Activated CD8-positive, alpha-beta memory T cell treated with anti-CD3 and anti-CD28 coated beads, Interleukin-2, amount 50 U/mL, for 48 hours (primary cell): Measurements from ENCODE around the gene PHC2.

Source experiments
- DNase-seq: peaks from one replicate; pipeline ENCODE4 v3.0.0-alpha.2; 2020

Gene PHC2, protein sequence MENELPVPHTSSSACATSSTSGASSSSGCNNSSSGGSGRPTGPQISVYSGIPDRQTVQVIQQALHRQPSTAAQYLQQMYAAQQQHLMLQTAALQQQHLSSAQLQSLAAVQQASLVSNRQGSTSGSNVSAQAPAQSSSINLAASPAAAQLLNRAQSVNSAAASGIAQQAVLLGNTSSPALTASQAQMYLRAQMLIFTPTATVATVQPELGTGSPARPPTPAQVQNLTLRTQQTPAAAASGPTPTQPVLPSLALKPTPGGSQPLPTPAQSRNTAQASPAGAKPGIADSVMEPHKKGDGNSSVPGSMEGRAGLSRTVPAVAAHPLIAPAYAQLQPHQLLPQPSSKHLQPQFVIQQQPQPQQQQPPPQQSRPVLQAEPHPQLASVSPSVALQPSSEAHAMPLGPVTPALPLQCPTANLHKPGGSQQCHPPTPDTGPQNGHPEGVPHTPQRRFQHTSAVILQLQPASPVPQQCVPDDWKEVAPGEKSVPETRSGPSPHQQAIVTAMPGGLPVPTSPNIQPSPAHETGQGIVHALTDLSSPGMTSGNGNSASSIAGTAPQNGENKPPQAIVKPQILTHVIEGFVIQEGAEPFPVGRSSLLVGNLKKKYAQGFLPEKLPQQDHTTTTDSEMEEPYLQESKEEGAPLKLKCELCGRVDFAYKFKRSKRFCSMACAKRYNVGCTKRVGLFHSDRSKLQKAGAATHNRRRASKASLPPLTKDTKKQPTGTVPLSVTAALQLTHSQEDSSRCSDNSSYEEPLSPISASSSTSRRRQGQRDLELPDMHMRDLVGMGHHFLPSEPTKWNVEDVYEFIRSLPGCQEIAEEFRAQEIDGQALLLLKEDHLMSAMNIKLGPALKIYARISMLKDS

DNA sequence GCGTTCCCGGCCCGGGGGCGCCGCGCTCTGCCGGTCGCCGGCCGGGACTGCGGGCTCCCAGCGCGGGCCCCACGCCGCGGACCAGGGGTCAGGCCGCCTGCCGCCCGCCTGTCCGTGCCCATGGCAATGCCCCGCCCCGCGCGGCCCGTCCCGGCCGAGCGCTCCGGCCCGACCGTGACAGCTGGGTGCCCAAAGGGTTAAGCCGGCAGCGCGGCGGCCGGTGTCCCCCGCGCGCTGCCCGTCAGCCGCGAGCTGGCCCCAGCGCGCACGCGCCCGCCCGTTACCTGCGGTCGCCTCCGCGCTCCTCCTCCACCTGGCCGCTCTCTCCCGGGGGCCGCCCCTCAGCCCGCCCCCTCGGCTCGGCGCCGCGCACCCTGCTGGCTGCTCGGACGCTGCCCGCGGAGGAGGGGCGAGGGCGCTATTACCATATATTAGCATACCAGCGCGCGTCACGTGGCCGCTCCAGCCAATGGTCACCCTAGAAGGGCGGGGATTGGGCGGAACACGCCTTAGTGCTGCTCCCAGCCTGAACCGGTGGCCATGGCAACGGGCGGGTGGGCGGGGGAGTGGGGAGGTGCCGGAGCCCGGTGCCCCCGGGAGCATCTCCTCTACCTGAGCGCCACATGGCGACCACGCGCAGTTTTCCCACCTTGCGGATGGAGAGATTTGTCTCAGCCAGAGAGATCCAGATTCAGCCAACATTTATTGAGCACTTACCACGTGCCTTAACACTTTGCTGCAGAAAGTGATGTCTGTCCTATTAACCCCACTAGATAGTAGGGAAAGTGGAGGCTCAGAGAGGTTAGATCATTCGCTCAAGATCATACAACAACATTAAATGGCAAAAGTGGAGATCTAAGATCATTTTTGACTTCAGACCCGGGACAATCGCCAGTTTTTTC is at the start of gene PHC2:
PHC2 (minus strand) TSS at position 404 of the 902 bp plus-strand sequence. CDS start 55,556 bp downstream, outside the sequence.
- DNase-seq, result peak; percentile 93

DNA sequence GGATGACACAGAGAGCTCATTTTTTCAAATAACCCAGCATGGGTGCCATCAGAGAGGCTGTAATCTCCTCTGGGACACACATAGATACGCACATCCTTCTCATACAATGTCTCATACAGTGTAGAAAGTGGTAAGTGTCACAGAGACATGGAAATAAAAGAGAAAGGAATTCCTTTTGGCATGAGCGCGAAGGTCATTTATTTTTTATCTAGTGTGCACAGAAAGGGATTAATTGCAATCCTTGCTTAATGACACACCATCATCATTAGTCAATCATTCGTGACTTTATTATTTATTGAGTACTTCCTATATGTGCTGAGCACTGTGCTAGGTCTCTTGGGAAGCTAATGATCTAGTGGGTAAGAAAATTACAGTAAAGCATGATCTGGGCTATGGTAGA is 46.6 kb upstream of the PHC2 start:
- DNase-seq, result no peak

DNA sequence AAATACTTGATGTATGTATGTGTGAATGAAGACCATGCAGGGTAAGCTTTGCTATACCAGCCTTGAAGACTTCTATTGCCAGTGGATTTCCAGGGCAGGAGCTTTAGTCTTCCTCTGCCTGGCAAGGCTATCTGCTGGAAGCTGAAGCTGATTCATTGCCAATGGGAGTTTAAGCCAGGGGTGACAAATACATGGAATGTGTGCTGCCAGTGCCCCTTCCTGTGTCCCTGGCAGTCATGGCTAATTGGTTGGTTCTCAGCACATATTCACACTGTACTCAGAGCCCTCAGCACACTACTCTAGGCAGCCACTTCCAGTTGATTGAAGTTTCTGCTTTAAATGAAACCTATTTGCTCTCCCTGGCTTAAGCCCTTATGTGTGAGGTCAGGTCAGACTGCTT is 43.0 kb upstream of the PHC2 start:
- DNase-seq, result no peak

DNA sequence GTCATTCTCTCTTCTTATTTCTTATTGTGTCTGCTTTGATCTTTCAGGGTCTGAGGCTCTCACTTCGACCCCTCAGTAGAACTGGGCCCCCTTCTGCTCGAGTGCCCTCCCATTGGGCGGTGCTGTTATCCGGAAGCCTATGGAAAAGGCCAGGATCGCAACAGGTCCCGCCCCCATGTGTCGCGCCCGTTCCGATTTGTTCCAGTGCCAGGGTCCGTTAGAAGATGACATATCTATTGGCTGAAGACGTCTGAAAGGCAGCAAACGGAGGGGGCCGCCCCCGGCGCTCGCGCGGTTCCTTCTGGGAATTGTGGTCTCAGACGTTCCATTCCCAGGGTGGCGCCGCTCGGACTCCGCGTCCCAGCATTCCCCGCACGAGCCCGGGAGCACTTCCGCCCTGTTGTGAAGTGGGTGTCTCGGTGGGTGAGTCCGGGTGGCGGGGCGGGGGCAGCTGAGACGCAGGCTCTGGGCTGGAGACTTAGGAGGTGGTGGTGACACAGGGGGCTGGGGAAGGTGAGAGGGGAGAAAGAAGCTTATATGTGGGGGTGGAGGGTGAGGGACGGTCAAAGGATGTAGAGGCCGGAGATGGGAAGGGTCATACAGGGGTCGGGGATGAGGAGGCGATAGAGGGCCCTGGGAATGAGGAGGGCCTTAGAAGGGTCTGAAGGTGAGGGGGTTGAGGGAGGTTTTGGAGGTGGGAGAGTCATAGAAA is 41.5 kb upstream of the PHC2 start, which contains the start of gene ZSCAN20:
ZSCAN20 (plus strand) TSS at position 377 of the 712 bp plus-strand sequence. CDS start 6,644 bp downstream, outside the sequence.
- DNase-seq, result peak; percentile 92

DNA sequence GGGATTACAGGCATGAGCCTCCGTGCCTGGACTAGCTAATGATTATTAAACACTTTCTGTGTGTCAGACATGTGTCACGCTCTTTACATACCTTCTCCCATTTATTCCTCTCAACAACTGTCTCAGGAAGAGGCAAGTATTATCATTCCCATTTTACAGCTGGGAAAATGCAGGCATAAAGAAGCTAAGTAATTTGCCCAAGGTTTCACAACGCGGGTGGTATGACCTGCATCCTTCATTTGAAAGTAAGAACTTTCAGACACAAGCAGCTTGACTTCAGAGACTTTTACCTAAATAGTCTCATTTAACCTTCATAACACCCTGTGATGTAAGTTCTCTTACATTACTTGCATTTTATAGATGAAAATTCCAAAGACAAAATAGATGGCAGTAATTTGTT is 40.5 kb upstream of the PHC2 start:
- DNase-seq, result no peak

DNA sequence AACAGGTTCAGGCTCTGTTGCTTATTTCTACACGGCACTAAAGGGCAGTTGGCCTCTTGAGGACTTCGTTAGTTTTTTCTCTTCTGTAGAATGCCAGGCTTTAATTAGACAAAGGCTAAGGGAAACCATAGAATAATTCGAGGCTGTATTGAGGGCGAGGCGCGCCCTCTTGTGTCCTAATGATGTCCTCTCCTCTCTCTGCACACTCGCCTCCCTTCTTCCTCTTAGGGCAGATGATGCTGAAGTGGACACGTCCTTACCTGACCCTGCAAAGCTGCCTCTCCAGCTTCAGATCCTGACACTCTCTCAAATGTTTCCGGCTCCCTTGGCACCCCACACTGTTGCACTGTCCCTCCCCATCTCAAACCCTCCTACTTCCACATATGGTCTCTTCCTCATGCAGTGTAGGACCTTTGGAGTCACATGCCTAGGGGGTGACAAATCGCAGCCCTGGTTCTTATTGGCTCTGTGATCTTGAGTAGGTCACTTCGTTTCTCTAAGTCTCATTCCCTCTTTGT is 39.7 kb upstream of the PHC2 start:
- peak; percentile 66 for DNase-seq

DNA sequence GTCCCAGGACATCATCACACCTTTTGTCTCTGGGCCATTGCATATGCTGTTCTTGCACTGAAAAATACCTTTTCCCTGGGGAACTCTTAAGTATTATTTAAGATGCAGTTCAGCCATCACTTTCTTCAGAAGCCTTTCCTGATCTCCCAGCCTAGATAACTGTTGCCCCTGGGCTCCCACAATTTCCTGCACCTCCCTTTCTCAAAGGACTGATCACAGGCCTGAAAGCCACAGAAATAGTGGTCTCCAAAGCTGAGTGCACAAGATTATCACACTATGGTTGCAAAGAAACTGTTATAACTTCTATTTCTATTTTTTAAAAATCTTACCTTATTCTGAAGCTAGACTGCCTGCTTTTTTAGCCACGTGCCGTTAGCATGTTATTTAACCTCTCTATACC is 38.8 kb upstream of the PHC2 start:
- DNase-seq, result no peak

DNA sequence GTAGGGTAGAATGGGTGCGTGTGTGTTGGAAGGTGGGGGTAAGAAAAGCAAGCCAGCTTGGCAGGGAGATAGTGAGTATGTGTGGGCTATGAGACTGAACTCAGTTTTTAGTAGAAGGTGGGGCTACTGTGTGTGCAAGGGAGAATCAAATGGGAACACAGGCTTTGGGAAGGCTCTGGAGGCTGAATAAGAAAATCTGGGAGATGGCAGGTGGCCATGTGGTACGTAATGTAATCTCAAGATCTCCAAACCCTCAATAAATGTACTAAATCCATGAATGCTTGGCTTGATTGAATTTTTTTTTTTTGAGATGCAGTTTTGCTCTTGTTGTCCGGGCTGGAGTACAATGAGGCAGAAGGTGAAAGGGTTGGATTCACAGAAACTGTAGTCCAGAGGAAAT is 38.1 kb upstream of the PHC2 start:
- no peak for DNase-seq

DNA sequence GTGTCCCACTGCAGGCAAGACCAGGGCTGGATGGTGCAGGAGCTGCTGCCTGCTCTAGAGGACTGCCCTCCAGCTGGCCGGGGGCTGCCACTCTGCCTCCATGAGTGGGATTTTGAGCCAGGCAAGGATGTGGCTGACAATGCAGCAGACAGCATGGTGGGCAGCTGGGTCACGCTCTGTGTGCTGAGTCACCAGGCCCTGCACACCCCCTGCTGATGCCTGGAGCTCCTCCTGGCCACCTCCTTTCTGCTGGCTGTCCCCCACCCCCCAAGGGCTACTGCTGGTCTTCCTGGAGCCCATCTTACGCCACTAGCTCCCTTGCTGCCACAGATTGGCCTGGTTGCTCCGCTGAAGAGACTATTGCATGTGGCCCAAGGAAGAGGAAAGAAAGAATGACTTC is 37.6 kb upstream of the PHC2 start:
- DNase-seq, result no peak

DNA sequence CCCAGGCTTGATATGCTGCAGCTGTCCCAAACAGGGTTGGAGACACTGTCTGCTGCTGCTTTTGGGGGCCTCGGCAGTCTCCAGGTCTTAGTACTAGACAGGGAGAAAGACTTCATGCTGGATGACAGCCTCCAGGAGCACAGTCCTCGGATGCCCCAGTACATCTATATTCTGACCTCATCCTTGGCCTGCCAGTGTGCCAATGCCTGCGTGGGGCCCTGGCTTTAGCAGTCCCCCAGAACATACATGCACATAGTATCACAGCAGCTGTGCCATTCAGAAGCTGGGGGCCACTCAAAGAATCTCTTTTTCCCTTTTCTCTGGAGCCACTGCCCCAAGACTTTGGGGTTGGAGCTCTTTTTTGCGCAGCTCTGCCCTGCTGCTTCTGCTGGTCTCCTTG is 37.1 kb upstream of the PHC2 start:
- no peak for DNase-seq

DNA sequence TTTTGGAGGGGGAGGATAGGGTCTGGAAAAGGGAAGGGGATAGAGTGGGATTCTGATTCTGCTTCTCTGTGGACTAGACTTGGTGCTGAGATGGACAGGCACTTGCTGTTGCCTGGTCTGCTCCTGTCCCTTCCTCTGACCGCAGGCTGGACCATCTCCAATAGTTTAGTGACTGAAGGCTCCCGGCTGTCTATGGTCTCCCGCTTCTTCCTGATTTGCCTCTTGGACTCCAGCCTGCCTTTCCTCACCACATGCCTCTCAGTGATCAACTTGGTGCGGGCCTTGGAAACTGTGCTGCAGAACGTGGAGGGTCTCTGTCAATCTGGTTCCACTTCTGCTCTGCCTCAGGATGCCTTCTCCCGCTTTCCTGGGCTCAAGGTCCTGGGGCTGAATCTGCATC is 35.3 kb upstream of the PHC2 start:
- no peak for DNase-seq

DNA sequence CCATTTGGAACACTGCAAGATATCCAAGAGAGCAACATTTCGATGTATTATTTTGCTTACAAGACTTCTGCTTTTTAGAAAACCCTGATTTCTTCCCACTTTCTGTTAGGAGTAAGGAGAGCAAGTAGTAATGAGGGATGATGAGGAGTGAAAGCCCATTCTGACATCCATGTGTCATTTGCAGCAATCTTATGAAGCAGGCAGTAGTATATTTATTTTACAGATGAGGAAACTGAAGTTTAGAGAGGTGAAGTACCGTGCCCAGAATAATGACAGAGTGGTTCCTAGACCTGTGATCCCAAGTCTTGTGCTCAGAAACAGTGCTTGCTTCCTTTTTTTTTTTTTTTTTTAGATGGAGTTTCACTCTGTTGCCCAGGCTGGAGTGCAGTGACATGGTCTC is 34.4 kb upstream of the PHC2 start:
- no peak for DNase-seq

DNA sequence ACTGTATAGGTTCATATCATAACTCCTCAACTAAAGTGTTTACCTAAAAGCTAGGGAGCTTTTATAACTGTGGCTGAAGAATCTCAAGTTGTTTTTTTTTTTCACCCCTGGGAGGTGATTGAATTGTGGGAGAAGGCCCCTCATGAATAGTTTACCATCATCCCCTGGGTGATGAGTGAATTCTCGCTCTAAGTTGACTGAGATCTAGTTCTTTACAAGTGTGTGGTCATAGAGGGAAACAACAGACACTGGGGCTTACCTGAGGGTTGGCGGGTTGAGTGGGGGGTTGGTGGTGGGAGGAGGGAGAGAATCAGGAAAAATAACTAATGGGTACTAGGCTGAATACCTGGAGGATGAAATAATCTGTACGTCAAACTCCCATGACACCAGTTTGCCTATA is 33.7 kb upstream of the PHC2 start:
- no peak for DNase-seq

DNA sequence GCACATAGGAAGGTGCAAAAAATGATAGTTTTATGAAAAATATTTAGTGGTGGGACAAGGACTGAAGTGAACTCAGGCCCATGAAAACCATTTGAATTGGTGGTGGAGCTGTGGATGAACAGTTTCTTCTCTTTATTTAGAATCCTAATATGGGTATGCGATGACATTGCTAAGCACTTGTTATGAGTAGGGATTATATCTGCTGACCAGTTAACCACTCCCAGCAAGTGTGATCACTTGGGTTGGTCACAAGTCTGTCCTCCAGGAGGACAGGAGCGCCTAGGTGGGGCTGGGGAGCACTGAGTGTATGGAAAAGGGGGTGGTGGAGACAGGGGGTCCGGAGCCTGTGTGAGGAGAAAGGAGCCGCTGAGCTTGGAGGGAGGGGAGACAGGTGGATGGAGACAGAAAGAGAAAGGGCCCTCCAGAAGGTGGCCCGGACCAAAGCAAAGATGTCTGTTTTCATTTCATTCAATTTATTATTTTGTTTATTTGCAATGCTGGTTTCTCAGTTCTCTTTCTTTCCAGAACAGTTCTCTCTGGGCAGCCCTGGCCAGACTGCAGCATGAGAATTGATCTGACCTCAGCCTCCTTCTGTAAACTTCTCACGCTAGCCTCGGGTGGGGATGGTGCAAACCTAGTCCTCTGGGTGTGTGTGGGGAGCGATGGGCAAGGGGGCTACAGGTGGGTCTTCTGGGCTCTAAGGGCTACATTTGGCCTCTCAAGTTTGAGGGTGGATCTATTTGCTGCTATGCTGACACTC is 31.7 kb upstream of the PHC2 start:
- no peak for DNase-seq

DNA sequence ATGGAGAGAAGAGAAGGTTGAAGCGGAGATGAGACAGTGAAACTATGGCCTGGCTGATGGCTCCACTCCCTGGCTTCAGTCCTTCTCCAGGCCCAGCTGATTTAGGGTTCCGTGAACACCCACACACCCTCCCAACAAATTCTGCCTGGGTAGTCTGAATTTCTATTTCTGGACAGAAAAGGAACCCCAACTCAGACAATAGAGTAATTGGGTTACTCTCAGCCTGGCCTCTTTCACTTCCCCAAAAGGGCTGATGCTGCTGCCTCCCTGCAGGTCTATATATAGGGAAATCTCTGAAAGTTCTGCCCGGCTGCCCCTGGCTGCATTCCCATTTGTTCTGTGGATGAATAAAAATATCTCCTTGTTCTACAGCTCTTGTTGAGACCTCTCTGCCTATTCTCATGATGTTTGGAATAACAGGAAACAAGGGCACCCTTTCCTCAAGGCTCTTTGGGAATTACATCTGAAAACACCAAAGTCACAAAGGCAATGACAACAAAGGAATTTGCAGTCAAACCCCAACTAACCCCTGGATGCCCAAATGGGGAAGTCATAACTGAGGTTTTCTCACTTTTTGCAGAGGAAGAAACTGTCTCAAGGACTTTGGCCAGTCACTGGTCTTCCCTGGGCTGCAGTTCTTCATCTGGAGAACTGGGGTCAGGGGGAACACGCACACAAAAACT is 30.2 kb upstream of the PHC2 start:
- no peak for DNase-seq

DNA sequence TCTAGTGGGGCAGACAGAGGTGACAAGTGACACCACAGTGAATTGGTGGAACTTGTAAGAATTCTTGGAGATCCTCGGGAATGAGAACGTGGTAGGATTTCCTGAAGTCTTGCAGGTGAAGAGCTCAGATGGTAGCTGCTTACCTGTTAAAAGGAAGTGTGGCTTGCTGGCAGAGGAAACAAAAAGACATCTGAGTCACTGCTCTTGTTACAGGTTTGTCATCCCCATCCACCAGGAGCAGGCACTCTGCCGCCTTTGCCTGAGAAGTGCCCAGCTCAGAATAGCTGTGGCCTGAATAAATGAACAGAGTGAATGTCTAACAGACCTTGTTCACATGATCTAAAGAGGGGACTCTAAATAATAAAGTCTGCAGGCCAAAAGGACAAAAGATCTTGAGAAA is 29.2 kb upstream of the PHC2 start:
- DNase-seq, result no peak

DNA sequence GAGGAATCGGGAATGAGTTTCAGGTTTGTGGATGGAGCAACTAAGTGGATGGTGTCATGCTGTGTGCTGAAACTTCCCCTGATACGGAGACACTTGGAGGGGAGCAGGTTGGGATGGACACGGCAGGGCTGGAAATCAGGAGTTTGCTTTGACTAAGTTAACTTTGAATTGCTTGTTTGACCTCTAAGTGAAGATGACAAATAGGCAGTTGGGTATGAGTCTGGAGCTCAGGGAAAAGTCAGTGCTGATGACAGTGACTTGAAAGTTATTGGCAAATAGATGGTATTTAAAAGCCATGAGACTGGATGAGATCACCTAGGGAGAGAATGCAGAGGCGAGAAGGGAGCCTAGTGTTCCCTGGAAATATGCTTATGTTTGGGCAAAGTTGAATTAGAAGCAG is 28.8 kb upstream of the PHC2 start:
- no peak for DNase-seq

DNA sequence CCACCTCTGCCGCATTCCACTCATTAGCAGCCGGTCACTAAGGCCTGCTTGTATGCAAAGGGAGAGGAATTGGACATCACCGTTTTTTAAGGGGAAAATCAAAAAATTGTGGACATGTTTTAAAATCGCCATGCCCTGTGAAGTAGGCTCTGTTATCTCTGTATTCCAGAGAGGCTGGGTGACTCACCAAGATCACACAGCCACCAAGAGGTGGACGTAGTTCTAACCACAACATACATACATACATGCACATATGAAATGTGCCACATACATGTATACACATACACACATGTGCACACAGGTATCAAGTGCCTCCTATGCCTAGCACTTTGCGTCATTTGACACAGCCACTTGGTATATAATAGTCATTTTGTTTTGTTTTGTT is 25.6 kb upstream of the PHC2 start:
- no peak for DNase-seq

DNA sequence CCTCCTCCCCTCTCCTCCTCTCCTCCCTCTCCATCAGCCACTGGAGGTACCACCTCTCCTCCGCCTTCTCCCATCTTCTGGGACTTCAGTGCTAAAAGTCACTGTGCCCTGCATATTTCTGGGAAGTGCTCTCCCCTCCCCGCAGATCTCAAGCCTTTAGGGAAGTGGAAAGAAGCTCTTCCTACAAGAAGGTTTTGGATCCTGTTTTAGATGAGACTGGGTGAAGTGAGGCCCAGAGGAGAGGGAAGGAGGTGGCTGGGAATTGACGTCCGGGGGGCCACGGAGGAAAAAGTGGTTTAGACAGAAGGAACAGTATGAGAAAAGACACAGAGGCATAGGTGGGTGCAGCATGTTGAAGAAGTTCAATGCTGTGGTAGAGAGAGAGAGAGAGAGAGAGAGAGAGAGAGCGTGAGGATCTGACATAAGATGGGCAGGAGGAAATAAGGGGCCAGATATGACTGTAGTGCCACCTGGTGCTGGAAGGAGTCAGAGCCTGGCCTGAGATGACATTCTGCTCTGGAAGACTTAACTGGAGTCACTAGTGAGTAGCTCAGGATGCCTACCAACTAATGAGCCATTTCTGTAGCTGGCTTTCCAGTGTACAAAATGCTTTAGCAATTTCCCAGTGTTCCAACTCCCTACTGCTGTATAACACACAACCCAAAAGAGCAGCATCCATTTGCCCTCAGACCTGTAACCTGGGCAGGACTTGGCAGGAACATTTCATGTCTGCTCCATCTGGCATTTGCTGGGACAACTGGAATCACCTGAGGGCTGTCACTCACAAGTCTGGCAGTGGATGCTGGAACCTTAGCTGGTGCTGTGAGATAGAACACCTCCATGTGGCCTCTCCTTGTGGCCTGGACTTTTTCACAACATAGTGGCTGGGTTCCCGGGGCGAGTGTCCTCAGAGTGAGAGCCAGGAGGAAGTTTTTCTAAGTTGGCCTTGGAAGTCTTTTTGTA is 24.9 kb upstream of the PHC2 start:
- no peak for DNase-seq
